Astrocyte of the cerebellum (primary cell): Measurements from ENCODE around the gene WBP1.
"Not testable (repeated sequence)": the region's sequence is repeated elsewhere in the genome, so short reads cannot be mapped to it uniquely, and the experiment has no call there.

Experiments
- DNase-seq: peaks from one replicate; pipeline ENCODE4 v3.0.0-alpha.2; 2011; ENCODE audit warnings: low read depth
- H3K4me3 ChIP-seq: 2 replicates; pipeline ENCODE4 v1.5.1; 2011; ENCODE audit warnings: mild to moderate bottlenecking, low read depth, low read length, moderate library complexity
- in situ Hi-C: cut with HindIII; loops from 2 replicates; pipeline ENCODE4 v1.10.0; 2017; ENCODE audit warnings: low sequenced_read_pairs
- TF ChIP-seq, protein P1 (sequence below): IDR thresholded peaks from 2 replicates; pipeline ENCODE4 v1.5.1; 2012; ENCODE audit warnings: low read length, low read depth, moderate library complexity, mild to moderate bottlenecking; ENCODE audit errors: missing control alignments

The WBP1 gene

GRCh38 chr2:74474899-74475298, 16.7 kb downstream of the WBP1 start:
- in situ Hi-C loops = no loop called here
- TF ChIP-seq, protein P1, sequence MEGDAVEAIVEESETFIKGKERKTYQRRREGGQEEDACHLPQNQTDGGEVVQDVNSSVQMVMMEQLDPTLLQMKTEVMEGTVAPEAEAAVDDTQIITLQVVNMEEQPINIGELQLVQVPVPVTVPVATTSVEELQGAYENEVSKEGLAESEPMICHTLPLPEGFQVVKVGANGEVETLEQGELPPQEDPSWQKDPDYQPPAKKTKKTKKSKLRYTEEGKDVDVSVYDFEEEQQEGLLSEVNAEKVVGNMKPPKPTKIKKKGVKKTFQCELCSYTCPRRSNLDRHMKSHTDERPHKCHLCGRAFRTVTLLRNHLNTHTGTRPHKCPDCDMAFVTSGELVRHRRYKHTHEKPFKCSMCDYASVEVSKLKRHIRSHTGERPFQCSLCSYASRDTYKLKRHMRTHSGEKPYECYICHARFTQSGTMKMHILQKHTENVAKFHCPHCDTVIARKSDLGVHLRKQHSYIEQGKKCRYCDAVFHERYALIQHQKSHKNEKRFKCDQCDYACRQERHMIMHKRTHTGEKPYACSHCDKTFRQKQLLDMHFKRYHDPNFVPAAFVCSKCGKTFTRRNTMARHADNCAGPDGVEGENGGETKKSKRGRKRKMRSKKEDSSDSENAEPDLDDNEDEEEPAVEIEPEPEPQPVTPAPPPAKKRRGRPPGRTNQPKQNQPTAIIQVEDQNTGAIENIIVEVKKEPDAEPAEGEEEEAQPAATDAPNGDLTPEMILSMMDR = peak; percentile 17
- H3K4me3 ChIP-seq = no peak overlapping the region
- no peak for DNase-seq

DNA sequence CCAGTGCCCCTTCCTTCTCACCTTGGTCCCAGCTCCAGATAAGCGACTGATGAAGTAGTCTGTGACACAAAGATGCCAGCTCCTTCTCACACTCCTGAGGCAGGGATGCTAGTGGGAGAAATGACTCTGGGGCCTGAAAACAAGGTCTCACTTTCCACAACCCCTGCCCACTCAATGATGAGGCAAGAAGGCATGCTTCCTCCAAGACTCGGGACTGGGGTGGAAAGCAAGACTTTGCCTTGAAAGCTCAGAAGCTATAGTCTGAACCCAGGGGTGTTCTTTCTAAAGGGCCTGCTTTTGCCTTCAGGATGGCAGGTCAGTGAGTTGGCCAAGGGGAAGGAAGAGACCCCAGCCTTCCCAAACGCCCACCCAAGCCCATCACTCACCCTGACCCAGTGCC, 23.2 kb downstream of the WBP1 start:
- TF ChIP-seq, protein P1 = no peak
- no peak for DNase-seq
- peak overlapping the region; percentile 94 for H3K4me3 ChIP-seq
- in situ Hi-C loops = no loop called here

DNA sequence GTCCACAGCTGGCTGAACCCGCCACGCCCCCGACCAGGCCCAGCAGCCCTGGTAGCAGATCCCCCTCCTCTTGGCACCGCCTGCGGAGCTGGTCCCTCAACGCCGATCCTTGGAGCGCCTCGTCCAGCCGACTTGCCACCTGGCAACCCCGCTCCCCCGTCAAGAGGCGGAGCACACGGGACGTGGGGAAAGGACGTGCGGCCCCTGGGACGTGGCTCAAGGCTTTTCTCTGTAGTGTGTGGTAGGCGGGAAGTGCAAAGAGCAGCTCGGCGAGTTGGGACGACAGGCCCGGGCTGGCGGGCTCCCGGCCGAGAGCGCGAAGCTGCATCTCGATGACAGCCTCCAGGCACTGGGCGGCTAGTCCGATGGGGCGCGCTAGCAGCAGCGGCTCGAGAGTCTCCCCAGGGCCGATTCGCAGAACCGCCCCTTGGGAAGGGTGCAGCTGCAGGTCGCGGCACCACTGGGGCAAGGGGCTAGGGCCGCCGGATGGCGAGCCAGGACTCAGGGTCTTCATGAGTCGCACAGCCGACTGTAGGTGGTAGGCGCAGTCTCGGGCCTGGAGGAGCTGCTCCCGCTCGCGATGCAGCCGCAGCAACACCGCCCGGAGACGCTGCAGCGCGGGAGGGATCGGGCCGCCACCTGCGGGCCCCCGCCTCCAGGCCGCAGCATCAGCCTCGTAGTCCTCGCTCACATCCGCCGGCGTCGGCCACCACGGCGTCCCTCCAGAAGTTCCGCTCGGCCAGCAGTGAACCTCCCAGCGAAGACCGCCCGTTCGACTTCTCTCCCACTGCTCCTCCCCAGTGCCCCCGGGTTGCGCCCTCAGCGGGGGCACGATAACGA, 23.9 kb downstream of the WBP1 start:
- DNase-seq = no peak
- in situ Hi-C loops = no loop called here
- H3K4me3 ChIP-seq = peak overlapping the region; percentile 94
- TF ChIP-seq, protein P1 = no peak

- DNase-seq = peak; percentile 87
- TF ChIP-seq, protein P1 = peak; percentile 92
- in situ Hi-C loops = no loop called here
- H3K4me3 ChIP-seq = peak within 1 kb of the TSS; percentile 94
These were observed 24.8 kb downstream of the WBP1 start, which contains the start of the genes CCDC142 and TTC31 for GRCh38 chr2:74482801-74483674. Gene CCDC142 (minus strand): TSS chr2:74482998. CDS start chr2:74482837, 161 bp downstream. Gene TTC31 (plus strand): TSS chr2:74483081. CDS start chr2:74483096, 15 bp downstream.

- DNase-seq, in situ Hi-C loops: not testable (repeated sequence)
These were observed 25.5 kb downstream of the WBP1 start for GRCh38 chr2:74483675-74484164.

GRCh38 chr2:74486141-74486540, 27.9 kb downstream of the WBP1 start:
- H3K4me3 ChIP-seq = no peak overlapping the region
- TF ChIP-seq, protein P1 = no peak
- no peak for DNase-seq
- in situ Hi-C loops = no loop called here

More at GRCh38 chr2:74483675-74484164, 25.5 kb downstream of the WBP1 start:
- peak overlapping the region; percentile 94 for H3K4me3 ChIP-seq
